Germinal center (tissue), 1 donor: ENCODE data around the gene ECHS1.
A peak's percentile ranks its signal among the peaks of the same experiment; 100 is the strongest.
"Not testable (repeated sequence)": the region's sequence is repeated elsewhere in the genome, so short reads cannot be mapped to it uniquely, and the experiment has no call there.

Experiments used
- DNase-seq: peaks from one replicate; pipeline ENCODE4 v3.0.0; 2012; ENCODE audit warnings: mixed read lengths, low spot score

Gene ECHS1

DNA sequence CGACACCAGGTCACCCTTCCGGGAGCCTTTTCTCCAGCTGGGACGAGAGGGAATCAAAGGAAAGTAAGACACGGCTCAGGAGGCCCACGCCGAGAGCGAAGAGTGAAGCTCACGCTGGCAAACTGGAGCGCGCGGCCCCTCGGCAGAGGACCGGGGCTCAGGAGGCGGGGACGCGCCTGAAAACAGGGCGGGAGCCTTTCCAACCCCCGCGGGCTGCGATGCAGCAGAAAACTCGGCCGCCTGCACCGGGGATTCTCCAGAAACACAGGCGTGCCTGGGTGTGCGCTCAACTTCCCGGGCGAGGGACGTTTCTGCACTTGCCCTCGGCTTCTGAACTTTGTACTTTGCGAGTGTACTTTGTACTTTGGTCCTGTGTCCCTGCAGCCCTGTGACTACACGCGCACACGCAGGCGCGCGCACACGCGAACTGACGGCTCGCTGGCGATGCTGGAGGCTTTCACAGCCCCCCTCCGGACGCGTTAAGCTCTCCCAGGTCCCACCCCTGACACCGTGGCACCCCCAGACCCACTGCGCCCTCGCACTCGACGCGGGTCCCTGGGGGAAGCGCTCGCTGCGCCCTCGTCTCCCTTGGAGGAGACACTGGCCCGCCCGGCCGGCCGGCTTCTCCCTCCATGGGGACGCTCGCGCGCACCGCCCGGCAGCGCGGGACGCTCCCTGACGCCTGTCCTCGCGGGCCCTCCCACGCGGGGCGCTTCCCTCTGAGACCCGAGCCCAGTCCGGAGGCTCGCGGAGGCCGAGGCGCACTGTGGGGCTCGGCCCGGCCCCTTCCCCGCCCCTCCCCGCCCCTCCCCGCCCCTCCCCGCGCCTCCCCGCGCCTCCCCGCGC, 5.3 kb upstream of the ECHS1 start:
- DNase-seq: peak; percentile 61

DNA sequence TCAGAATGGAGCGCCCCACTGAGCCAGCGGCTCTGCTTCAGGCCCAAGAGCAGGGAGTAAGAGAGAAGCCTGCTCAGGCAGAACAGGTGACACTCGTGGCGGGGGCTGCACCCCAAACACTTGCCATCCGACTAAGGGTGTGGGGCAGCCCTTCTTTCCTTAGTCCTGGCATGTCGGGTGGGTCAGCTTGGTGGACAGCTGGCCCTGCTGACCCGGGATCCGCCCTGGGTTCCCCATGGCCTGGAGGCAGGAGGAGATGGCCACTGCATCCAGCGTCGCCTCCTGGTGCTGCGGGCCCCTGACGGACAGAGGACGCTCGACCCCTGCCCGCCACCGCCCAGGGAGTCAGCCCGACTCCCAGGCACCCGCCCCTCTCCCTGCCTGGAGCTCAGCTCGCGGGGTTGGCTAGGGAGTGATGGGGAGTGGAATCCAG, 4.7 kb upstream of the ECHS1 start:
- DNase-seq: no peak

DNA sequence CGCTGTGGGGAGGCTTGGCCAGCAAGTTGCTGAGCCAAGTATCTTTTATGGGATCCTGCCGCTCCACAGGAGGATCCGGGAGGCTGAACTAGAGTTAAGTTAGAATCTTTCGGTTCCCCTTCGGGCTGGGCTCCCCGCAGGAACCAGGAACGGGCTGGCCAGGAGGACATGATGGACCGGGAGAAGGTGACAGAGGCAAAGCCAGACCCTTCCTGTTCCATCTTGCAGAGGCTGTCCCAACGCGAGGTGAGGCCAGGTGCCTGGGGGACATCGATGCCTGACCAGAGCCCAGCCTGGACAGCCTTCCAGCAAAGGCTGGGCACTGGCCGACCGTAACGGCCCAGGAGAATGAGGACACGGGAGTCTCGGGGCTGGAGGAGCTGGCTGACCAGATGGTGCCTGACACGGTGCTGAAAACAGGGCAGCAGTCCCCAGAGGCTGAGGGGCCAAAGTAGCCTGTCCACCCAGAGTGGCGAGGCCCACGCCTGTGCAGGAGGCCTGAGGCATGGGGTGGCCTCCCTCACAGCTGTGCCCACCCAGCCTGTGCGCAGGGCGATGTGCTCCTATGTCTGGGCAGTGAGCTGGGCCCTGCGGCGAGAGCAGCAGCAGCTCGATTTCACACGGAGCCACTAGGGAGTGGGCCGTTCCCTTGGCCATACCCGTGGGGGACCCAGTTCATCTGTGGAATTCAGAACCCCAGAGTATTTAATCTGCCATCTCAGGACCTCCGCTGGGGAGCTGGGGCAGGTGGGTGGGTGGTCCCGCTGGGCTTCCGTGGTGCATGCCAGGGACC, 4.1 kb upstream of the ECHS1 start:
- no peak for DNase-seq

DNA sequence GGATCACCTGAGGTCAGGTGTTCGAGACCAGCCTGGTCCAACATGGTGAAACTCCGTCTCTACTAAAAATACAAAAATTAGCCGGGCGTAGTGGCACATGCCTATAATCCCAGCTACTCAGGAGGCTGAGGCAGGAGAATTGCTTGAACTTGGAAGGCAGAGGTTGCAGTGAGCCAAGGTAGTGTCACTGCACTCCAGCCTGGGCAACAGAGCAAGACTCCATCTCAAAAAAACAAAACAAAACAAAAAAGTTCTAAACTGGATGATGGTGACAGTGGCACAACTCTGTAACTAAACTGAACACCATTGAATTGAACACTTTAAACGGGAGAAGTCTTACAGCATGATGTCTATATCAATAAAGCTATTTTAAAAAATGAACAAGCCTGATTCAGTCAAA, 3.0 kb upstream of the ECHS1 start:
- not testable (repeated sequence) for DNase-seq

DNA sequence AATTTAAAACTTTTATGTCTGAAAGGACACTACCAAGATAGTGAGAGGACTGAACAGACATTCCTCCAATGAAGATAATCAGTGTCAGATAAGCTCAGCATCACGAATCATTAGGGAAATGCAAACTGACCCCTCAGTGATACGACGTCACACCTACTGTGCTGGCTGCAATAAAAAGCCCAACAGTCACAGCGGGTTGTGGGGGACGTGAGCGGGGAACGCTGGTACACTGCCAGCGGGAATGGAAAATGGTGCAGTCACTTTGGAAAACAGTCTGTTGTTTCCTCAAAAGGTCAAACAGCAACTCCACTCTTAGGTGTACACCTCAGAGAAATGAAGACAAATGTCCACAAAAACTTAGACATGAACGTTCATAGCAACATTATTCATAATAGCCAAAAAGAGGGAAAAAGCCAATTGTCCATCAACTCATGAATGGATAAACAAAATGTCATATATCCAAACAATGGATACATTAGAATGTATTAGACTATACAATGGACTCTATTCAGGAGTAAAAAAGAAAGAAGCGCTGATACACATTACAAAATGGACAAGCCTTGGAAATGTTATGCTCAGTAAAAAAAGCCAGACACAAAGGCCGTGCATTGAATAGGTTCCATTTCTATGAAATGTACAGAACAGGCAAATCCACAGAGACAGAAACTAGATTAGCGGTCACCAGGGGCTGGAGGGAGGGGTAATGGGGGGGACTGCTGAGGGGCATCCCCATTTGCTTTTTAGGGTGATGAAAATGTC, 2.4 kb upstream of the ECHS1 start:
- DNase-seq: no peak

DNA sequence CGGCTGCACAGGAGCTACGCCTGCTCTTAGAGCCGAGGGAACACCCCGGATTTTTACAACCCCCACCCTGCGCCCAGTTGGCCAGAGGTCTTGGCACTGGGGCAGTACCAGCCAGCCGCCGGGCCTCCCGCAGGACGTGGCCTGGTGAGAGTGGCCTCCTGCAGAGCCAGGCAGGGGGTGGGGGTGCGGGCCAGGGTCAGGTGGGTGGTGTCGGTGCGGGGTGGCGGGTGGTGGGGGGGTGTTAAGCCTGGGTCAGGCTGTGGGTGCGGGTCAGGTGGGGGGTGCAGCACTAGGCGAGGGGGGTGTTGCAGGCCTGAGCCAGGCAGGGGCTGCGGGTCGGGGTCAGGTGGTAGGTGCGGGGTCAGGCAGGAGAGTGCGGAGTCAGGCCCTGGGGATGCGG, 647 bp downstream of the ECHS1 start:
- no peak for DNase-seq

DNA sequence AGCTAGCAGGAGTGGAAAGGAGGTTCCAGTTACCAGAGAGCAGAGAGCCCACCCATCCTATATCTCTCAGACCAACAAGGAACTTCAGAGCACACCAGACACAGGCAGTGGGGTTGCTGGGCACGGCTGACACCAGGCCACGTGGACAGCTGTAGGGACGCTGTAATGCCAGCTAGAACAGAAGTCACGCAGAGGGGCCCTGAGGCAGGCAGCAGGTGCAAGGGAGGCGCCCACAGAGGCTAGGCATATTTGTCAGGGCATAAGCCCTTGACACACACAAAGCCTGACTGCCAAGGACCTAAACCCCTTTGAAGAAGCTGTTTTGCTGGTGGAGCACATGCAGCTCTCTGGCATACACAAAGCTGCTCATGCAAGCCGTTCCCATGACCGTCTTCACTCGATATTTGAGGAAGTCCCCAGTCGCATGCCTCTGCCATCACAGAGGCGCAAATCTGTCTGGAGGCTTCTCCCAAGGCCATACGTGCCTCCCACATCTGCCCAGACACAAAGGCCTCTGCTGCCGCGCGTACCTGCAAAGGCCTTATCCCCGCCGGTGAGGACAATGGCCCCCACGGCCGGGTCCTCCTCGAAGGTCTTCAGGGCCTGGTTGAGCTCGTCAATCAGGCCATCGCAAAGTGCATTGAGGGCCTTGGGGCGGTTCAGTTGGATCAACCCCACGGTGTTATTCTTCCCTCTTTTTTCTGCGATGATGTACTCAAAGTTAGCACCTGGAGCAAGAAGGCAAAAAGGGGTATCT, 2.9 kb downstream of the ECHS1 start:
- DNase-seq: no peak

DNA sequence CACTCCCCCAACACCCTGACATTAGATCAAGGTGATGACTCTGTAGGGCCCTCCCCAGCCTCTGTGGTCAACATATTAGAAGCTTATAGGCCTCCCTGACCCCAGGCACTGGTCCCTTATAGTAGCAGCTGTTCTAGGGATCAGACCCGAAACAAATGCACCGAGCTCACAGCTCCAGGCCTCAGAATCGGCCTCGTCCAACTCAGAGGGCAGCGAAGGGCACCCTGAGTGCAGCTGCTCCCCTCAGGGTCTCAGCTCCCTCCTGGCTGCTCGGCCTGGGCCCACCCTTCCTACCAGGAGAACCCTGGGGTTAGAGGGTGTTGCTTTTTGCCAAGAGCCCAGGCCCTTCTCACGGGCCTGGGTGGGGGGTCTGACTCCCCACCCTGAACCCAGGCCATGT, 5.0 kb downstream of the ECHS1 start:
- no peak for DNase-seq

DNA sequence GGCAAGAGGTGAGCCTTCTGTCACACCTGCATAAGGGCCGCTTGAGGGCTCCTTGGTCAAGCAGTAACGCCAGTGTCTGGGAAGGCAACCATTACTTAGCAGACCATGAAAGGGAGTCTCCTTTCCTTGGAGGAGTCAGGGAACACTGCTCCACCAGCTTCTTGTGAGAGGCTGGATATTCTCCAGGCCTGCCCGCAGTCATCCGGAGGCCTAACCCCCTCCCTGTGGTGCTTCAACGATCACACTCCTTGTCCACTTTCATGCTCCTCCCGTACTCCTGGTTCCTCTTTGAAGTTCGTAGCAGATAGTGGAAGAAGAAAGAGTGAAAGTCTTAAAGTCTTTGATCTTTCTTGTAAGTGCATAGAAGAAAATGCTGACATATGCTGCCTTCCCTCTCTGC, 5.7 kb downstream of the ECHS1 start:
- DNase-seq: not testable (repeated sequence)

DNA sequence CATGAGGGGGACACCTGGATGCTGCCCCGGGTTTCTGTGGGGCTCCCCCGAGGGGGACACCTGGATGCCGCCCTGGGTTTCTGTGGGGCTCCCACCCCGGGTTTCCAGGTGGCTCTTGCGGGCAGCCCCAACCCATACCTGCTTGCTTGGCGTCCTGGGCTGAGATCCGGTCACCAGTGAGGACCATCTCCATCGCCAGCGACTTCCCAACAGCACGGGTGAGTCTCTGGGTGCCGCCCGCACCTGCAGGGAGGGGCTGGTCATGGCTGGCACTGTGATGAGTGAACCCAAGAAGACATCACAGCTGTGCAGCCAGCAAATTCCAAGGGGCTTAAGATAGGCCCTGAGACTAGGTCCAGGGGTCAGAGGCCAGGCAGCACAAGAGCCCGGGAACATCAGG, 6.4 kb downstream of the ECHS1 start:
- DNase-seq: no peak

DNA sequence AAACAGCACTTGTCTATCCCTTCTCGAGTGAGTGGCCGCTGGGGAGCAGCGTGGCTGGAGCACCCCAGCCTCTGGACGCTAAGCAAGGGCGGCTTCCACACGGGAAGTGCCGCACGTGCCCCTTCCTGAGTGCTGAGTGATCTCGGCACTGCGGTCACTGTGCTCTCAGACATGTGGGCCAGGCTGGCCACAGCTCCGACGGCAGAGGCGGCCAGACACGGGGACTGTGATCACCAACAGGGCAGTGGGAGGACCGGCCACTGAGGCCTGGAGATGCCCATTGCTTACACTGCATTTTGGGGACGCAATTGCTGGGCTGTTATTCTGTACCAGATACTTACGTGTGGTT, 7.0 kb downstream of the ECHS1 start:
- DNase-seq: no peak

DNA sequence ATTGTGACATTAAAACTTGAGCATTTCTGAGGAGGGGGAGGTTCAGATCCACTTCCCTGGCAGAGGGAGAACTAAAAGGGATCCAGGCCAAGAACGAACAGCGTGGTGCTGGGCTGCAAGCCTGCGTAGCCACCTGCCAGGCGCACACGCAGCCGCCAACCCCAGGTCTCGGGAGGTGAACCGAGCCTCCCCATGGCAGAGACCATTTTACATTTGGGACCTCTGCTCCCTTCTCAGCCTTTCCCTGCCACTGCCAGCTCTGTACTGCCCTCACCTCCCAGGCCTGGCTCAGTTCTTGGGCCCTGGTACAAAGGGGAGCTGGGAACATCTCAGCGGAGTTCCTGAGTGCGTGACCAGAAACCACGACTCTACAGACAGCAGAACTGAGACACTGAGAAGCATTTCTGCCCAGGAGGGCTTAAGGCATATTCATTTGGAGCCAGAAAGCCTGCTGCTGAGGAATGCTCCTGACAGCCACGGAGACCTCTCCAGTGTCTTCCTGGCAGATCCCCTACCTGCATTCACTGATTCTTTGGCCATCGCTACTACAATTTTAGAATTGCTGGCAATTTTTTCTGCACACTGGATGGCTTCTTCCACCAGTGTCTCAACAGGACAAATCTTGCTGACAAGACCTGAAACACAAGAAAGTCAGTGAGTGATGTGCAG, 7.6 kb downstream of the ECHS1 start:
- no peak for DNase-seq

DNA sequence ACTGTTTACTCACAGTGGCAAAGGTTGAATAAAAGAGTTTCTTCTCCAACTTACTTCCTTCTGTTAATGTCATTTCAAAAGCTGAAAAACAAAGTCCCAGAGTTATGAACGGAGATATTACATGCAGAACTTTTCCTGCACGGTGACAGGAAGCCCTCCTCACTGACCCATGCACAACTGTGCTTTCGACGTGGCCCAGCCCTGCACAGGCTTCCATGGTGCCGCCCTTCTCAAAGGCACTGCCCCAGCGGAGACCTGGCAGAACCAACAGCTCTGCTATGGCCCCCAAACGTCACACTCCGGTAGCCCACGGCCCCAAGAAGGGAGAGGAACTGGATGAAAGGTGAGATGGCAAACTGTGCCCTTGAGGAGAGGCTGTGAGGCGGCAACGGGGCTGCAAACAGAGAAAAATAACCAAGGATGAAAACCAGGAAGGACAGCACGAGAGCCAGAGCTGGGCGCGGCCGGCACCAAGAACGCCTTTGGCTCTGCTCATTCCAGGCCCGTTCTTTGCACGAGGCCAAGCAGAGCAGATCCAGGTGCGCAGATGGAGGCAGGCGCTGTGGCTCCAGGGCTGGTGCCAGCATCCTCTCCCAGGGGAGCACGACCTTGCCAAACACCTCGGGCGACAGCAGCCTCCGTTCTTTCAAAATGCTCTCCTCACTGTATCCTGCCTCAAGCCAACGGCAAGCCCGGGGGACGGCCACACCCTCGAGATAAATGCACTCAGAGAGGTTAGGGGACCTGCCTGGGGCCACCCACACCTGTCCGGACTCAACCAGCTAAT, 8.3 kb downstream of the ECHS1 start:
- no peak for DNase-seq

DNA sequence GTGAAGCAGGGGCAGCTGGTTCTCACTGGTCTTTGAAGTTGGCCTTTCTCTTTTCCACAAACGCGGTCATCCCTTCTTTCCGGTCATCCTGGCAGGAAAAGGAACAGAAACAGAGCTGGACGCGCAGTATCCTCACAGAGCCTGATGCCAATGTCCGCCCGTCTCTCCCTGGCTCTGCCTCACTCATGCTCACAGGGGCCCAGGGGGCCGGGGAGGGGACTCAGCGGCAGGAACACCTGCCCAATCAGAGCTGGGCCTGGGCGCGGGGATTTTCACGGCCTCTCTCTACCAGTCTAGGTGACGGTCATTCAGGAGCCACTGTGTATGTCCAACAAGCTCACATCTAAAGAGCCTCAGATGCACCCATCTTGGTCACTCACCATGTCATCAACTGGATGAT, 10.3 kb downstream of the ECHS1 start:
- DNase-seq: no peak

DNA sequence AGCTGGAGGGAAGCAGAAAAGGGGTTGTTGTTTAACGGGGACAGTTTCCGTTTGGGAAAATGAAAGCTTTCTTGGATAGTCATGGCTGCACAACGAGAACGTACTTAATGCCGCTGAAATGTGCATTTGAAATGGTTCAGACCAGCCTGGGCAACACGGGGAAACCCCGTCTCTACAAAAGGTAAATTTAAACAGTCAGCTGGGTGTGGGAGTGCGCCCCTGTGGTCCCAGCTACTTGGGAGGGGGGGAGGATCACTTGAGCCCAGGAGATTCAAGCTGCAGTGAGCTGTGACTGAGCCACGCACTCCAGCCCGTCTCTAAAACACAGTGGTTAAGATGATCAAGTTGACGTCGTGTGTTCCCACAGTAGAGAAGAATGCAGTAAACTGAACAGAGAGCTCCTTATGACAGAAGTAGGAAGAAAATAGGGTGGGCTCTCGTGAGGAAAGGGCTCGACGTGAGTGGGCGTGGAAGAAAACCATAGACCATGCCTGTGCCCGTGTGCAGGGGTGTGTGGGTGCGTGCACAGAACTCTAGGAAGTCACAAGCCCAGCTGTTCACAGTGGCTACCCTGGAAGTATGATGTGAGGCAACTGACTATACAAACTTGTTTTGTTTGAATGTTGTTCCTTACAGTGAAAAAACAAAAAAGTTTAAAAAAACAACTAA, 11.2 kb downstream of the ECHS1 start:
- no peak for DNase-seq

DNA sequence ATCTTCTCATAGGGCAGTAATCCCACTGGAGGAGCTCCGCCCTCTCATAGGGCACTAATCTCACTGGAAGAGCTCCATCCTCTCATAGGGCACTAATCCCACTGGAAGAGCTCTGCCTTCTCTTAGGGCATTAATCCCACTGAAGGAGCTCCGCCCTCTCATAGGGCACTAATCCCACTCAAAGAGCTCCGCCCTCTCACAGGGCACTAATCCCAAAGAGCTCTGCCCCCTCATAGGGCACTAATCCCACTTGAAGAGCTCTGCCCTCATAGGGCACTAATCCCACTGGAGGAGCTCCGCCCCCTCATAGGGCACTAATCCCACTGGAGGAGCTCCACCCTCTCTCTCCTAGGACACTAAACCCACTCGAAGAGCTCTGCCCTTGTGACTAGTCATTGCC, 11.9 kb downstream of the ECHS1 start:
- no peak for DNase-seq

DNA sequence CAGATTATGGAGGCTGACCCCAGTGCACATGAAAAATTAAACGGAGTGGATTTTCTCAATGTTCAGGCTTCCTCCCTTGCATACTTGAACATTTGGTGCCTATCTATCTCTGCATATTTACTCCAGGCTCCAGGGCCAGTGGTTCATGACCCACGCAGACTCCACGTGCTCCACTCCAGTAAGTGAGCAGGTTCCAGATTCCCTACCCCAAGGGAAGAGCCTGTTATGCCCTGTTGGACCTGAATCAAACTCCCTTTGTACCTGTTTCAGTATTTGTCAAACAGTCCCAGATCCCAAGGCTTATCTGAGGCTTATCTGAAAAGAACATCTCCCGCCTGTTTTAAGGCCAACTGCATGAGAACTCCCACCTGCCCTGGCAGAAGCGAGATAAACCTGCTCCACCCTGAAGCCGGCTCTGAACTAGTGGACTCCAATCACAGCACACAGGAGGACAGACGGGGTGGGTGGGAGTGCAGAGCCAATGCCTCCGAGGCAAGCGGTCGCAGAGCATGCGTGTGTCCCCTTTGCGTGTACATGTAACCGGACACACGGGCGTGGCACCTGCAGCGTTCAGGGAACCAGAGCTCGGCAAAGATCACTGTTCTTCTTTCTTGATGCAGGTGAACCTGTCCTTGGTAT, 13.1 kb downstream of the ECHS1 start:
- no peak for DNase-seq

DNA sequence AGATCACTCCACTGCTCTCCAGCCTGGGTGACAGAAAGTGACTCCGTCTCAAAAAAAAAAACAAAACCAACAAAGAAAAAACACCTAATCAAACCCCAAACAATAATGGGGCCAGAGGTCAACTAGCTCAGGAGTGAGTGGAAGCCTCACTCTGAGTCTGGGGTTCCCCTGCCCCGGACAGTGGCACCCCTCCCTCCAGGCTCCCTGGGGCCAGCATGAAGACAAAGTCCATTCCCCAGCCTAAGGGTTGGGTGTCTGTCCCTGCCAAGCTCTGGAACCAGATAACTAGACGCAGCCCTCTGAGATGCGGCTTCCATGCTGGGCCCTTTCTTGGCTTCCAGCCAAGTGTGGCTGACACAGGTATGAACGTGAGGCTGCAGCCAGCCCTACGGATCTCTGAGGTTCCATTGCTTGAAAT, 13.6 kb downstream of the ECHS1 start:
- no peak for DNase-seq

DNA sequence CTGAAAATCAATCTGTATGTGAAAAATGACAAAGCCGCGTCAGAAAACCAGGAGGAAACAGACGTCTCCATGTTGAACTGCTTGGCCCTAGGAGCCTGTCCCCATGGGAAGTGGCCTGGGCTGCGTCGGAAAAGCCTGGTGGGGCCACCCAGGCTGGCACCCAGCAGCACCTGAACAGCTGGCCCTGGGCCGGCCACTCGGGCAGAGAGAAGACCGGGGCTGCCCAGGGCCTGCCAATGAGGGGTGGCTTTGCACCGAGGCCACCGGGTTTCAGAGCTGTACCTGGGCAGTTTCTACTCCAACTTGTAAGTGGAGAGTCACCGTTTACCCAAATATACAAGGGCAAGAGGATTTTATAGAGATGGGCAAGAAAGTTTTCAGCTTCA, 14.2 kb downstream of the ECHS1 start:
- no peak for DNase-seq
